ENCODE measurements around the gene MAP3K20.
A peak's percentile ranks its signal among the peaks of the same experiment; 100 is the strongest.
"Not testable (repeated sequence)": the region's sequence is repeated elsewhere in the genome, so short reads cannot be mapped to it uniquely, and the experiment has no call there.

The MAP3K20 gene

GRCh38 chr2:173238831-173239230 lies 163.2 kb downstream of the MAP3K20 start:
- no peak for DNase-seq

GRCh38 chr2:173239644-173240043 lies 164.0 kb downstream of the MAP3K20 start:
- no peak for DNase-seq

- DNase-seq, result no peak
Observed at GRCh38 chr2:173240083-173240482, 164.4 kb downstream of the MAP3K20 start.

- no peak for DNase-seq
Observed at GRCh38 chr2:173241643-173242042, 166.0 kb downstream of the MAP3K20 start.

GRCh38 chr2:173247156-173247555 lies 171.5 kb downstream of the MAP3K20 start:
- DNase-seq, result no peak

- no peak for DNase-seq
Observed at GRCh38 chr2:173248381-173248780, 172.7 kb downstream of the MAP3K20 start.

GRCh38 chr2:173249661-173250641 lies 174.3 kb downstream of the MAP3K20 start:
- peak; percentile 95 for DNase-seq

- no peak for DNase-seq
Observed at GRCh38 chr2:173251225-173251624, 175.6 kb downstream of the MAP3K20 start.

- DNase-seq, result no peak
Observed at GRCh38 chr2:173252581-173252980, 176.9 kb downstream of the MAP3K20 start.

GRCh38 chr2:173254659-173255058 lies 179.0 kb downstream of the MAP3K20 start:
- no peak for DNase-seq

GRCh38 chr2:173258701-173259100 lies 183.1 kb downstream of the MAP3K20 start:
- no peak for DNase-seq

GRCh38 chr2:173262356-173262755 lies 186.7 kb downstream of the MAP3K20 start:
- DNase-seq, result not testable (repeated sequence)

GRCh38 chr2:173264151-173264550 lies 188.5 kb downstream of the MAP3K20 start:
- DNase-seq, result no peak

GRCh38 chr2:173264603-173265366 lies 189.1 kb downstream of the MAP3K20 start:
- no peak for DNase-seq

GRCh38 chr2:173271135-173271534 lies 195.5 kb downstream of the MAP3K20 start:
- no peak for DNase-seq

- no peak for DNase-seq
Observed at GRCh38 chr2:173271825-173272224, 196.2 kb downstream of the MAP3K20 start.

- no peak for DNase-seq
Observed at GRCh38 chr2:173272849-173273248, 197.2 kb downstream of the MAP3K20 start.

GRCh38 chr2:173278794-173279526 lies 203.3 kb downstream of the MAP3K20 start:
- no peak for DNase-seq

GRCh38 chr2:173279527-173279868 lies 203.9 kb downstream of the MAP3K20 start:
- no peak for DNase-seq

- no peak for DNase-seq
Observed at GRCh38 chr2:173280853-173281252, 205.2 kb downstream of the MAP3K20 start.

GRCh38 chr2:173281898-173282297 lies 206.3 kb downstream of the MAP3K20 start:
- not testable (repeated sequence) for DNase-seq

GRCh38 chr2:173282795-173283545 lies 207.3 kb downstream of the MAP3K20 start:
- DNase-seq, result no peak
